Neural cell (in vitro differentiated cells): ENCODE results near the gene PAWR. TPM values are rescaled to one million over a fixed set of nuclear protein-coding genes. Genes with fewer than 3 reads are reported as not detected.

Source experiments
- H2AFZ ChIP-seq: fragments of 200-600, 300-800 bp; sonication (generic), shearing (Covaris generic); 2 replicates; pipeline ENCODE4 v1.6.0; 2014; ENCODE audit warnings: low read depth, mild to moderate bottlenecking, antibody characterized with exemption, low read length, moderate library complexity
- H3F3A ChIP-seq: fragments of 200-600 bp; shearing (Covaris generic); 2 replicates; pipeline ENCODE4 v1.6.1; 2016; ENCODE audit warnings: mild to moderate bottlenecking, moderate library complexity, mixed read lengths, antibody characterized with exemption, low read length; ENCODE audit not compliant: insufficient read depth, poor library complexity, severe bottlenecking
- H3K27ac ChIP-seq: fragments of 200-600, 300-800 bp; sonication (generic), shearing (Covaris generic); 2 replicates; pipeline ENCODE4 v1.5.1; 2014; ENCODE audit warnings: mild to moderate bottlenecking, low read length, moderate library complexity
- H3K27me3 ChIP-seq: fragments of 300-800, 200-600 bp; sonication (generic), shearing (Covaris generic); 2 replicates; pipeline ENCODE4 v1.6.0; 2014; ENCODE audit warnings: mild to moderate bottlenecking, low read depth, low read length, moderate library complexity; ENCODE audit not compliant: insufficient read depth
- H3K36me3 ChIP-seq: fragments of 300-800, 200-600 bp; sonication (generic), shearing (Covaris generic); 2 replicates; pipeline ENCODE4 v1.5.1; 2014; ENCODE audit warnings: mild to moderate bottlenecking, antibody characterized with exemption, low read length, moderate library complexity; ENCODE audit not compliant: insufficient read depth
- H3K4me2 ChIP-seq: fragments of 300-800, 200-600 bp; sonication (generic), shearing (Covaris generic); 2 replicates; pipeline ENCODE4 v1.6.0; 2014; ENCODE audit warnings: mild to moderate bottlenecking, low read length
- H3K4me3 ChIP-seq: fragments of 300-800, 200-600 bp; sonication (generic), shearing (Covaris generic); 2 replicates; pipeline ENCODE4 v1.5.1; 2014; ENCODE audit warnings: mild to moderate bottlenecking, low read length, moderate library complexity
- H3K79me2 ChIP-seq: fragments of 200-600 bp; shearing (Covaris generic); replicated peaks from 2 replicates; pipeline ENCODE4 v1.6.0; 2014; ENCODE audit warnings: mild to moderate bottlenecking, low read length, moderate library complexity; ENCODE audit not compliant: insufficient read depth
- H3K9ac ChIP-seq: fragments of 300-800, 200-600 bp; sonication (generic), shearing (Covaris generic); 2 replicates; pipeline ENCODE4 v1.6.1; 2016; ENCODE audit warnings: mild to moderate bottlenecking, low read length, mixed read lengths
- H3K9me2 ChIP-seq: fragments of 200-600 bp; shearing (Covaris generic); 2 replicates; pipeline ENCODE4 v1.6.1; 2016; ENCODE audit warnings: mild to moderate bottlenecking, low read length, mixed read lengths; ENCODE audit not compliant: insufficient read depth
- H3K9me3 ChIP-seq: fragments of 200-600, 300-800 bp; sonication (generic), shearing (Covaris generic); 2 replicates; pipeline ENCODE4 v1.6.1; 2016; ENCODE audit warnings: mild to moderate bottlenecking, mixed run types, low read length, moderate library complexity, mixed read lengths
- H4K20me1 ChIP-seq: fragments of 200-600 bp; shearing (Covaris generic); 2 replicates; pipeline ENCODE4 v1.6.1; 2016; ENCODE audit warnings: mild to moderate bottlenecking, mixed run types; ENCODE audit not compliant: insufficient read depth
- EP300 ChIP-seq: fragments of 450-650 bp; conservative IDR thresholded peaks from 2 replicates; pipeline ENCODE4 v1.6.1; 2014; ENCODE audit warnings: antibody characterized with exemption, mild to moderate bottlenecking, moderate library complexity; ENCODE audit not compliant: poor library complexity, severe bottlenecking
- EZH2 ChIP-seq: fragments of 200-600, 300-800 bp; shearing (Covaris generic), sonication (generic); IDR thresholded peaks from 2 replicates; pipeline ENCODE4 v1.6.1; 2014; ENCODE audit warnings: antibody characterized with exemption, low read length, borderline replicate concordance, mild to moderate bottlenecking; ENCODE audit not compliant: insufficient read depth, poor library complexity, severe bottlenecking
- MXI1 ChIP-seq: fragments of 450-650 bp; conservative IDR thresholded peaks from 2 replicates; pipeline ENCODE4 v1.6.1; 2014; ENCODE audit warnings: antibody characterized with exemption, mild to moderate bottlenecking; ENCODE audit not compliant: poor library complexity, severe bottlenecking
- POLR2AphosphoS5 ChIP-seq: IDR thresholded peaks from 2 replicates; pipeline ENCODE4 v1.6.1; 2012
- RAD21 ChIP-seq: fragments of 450-650 bp; conservative IDR thresholded peaks from 2 replicates; pipeline ENCODE4 v1.6.1; 2014; ENCODE audit warnings: antibody characterized with exemption, mild to moderate bottlenecking, moderate library complexity
- SMC3 ChIP-seq: fragments of 450-650 bp; conservative IDR thresholded peaks from 2 replicates; pipeline ENCODE4 v1.6.1; 2014; ENCODE audit warnings: antibody characterized with exemption, mild to moderate bottlenecking, moderate library complexity; ENCODE audit not compliant: poor library complexity
- TAF1 ChIP-seq: IDR thresholded peaks from 2 replicates; pipeline ENCODE4 v1.6.1; 2012; ENCODE audit warnings: low read depth
- polyA plus RNA-seq: library from polyadenylated mRNA; depleted of rRNA; stranded (reverse); fragments of >200 nt; gene quantifications from 2 replicates; pipeline ENCODE4 v1.2.3, GENCODE V29; 2014
- TF ChIP-seq, protein P1 (sequence below): IDR thresholded peaks from 2 replicates; pipeline ENCODE4 v1.6.1; 2012; ENCODE audit warnings: borderline replicate concordance
- TF ChIP-seq, protein P2 (sequence below): fragments of 450-650 bp; IDR thresholded peaks from 2 replicates; pipeline ENCODE4 v1.5.1; 2014; ENCODE audit warnings: antibody characterized with exemption, mild to moderate bottlenecking, moderate library complexity; ENCODE audit not compliant: poor library complexity, severe bottlenecking

PAWR gene
- polyA plus RNA-seq, 1 donor from 2014 or later, result 13.4 TPM

DNA sequence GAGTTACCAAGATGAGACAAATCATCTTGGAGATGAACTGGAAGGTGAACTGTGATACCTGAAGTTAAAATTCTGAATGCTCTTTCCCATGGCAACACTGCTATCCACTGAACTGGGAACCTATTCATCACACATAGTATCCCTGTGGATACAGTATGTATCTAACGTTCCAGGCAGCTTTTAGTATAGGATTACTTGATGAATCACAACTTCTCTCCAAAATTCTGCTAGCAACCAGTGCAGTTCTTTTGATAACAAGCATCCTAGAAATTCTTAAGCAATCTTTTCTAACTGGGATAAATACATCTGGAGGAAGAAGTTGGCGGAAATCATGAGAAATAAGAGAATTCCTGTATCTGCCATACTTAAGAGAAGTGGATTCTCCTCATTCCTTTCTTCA is 66.4 kb downstream of the PAWR start:
- H3K4me3 ChIP-seq, result no peak overlapping the region
- H4K20me1 ChIP-seq, result no peaks in the 10 kb centered on the region
- no peak overlapping the region for H2AFZ ChIP-seq
- no peak overlapping the region for H3K9ac ChIP-seq
- no peak for TF ChIP-seq EZH2
- TF ChIP-seq EP300, result no peak
- TF ChIP-seq, protein P1, sequence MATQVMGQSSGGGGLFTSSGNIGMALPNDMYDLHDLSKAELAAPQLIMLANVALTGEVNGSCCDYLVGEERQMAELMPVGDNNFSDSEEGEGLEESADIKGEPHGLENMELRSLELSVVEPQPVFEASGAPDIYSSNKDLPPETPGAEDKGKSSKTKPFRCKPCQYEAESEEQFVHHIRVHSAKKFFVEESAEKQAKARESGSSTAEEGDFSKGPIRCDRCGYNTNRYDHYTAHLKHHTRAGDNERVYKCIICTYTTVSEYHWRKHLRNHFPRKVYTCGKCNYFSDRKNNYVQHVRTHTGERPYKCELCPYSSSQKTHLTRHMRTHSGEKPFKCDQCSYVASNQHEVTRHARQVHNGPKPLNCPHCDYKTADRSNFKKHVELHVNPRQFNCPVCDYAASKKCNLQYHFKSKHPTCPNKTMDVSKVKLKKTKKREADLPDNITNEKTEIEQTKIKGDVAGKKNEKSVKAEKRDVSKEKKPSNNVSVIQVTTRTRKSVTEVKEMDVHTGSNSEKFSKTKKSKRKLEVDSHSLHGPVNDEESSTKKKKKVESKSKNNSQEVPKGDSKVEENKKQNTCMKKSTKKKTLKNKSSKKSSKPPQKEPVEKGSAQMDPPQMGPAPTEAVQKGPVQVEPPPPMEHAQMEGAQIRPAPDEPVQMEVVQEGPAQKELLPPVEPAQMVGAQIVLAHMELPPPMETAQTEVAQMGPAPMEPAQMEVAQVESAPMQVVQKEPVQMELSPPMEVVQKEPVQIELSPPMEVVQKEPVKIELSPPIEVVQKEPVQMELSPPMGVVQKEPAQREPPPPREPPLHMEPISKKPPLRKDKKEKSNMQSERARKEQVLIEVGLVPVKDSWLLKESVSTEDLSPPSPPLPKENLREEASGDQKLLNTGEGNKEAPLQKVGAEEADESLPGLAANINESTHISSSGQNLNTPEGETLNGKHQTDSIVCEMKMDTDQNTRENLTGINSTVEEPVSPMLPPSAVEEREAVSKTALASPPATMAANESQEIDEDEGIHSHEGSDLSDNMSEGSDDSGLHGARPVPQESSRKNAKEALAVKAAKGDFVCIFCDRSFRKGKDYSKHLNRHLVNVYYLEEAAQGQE, result no peak
- TF ChIP-seq RAD21, result no peak
- no peak for TF ChIP-seq MXI1
- TF ChIP-seq TAF1, result no peak
- no peak for TF ChIP-seq SMC3
- no peak for TF ChIP-seq POLR2AphosphoS5
- TF ChIP-seq, protein P2, sequence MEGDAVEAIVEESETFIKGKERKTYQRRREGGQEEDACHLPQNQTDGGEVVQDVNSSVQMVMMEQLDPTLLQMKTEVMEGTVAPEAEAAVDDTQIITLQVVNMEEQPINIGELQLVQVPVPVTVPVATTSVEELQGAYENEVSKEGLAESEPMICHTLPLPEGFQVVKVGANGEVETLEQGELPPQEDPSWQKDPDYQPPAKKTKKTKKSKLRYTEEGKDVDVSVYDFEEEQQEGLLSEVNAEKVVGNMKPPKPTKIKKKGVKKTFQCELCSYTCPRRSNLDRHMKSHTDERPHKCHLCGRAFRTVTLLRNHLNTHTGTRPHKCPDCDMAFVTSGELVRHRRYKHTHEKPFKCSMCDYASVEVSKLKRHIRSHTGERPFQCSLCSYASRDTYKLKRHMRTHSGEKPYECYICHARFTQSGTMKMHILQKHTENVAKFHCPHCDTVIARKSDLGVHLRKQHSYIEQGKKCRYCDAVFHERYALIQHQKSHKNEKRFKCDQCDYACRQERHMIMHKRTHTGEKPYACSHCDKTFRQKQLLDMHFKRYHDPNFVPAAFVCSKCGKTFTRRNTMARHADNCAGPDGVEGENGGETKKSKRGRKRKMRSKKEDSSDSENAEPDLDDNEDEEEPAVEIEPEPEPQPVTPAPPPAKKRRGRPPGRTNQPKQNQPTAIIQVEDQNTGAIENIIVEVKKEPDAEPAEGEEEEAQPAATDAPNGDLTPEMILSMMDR, result no peak
- H3K9me2 ChIP-seq, result no peaks in the 10 kb centered on the region
- H3K79me2 ChIP-seq, result peaks cover 4% of the 10 kb centered on the region
- no peak overlapping the region for H3K27ac ChIP-seq
- no peak overlapping the region for H3K4me2 ChIP-seq
- H3K9me3 ChIP-seq, result no peaks in the 10 kb centered on the region
- H3K36me3 ChIP-seq, result no peaks in the 10 kb centered on the region
- H3K27me3 ChIP-seq, result no peaks in the 10 kb centered on the region
- no peaks in the 10 kb centered on the region for H3F3A ChIP-seq

DNA sequence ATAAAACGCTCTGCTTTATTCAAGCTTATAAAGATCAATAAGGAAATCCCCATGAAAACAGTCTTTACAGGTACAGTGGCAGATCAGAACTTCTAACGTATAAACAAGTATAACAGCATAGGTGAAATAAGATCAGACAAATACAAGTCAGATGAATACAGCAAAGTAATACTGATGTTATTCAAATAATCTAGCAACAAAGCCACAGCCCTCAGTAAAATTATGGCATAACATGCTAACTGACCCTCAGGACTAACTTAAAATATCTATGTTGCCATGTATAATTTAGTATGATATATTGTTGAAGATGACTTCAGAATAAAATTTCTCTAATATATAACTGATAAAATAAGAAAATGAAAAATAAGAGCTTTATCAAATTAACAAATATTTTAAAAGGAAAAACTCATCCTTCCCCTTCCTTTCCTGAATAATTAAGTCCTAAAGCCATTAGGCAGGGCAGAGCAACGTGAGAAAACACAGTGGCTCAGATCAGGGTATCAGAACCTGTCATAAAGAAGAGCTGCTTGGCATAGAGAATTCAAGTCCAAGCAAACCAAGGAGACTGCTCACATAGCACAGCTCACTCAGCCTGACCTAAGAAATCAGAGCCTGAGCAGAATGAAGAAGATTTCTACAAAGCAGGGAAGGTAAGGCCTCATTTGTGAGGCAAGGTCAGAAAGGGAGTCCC is 70.7 kb downstream of the PAWR start:
- H3K79me2 ChIP-seq, result no peaks in the 10 kb centered on the region

More for the DNA sequence above, 70.7 kb downstream of the PAWR start:
- no peak overlapping the region for H3K9ac ChIP-seq
- H3K27ac ChIP-seq, result no peak overlapping the region
- no peaks in the 10 kb centered on the region for H4K20me1 ChIP-seq
- H3K36me3 ChIP-seq, result no peaks in the 10 kb centered on the region
- no peak overlapping the region for H2AFZ ChIP-seq
- H3K9me3 ChIP-seq, result no peaks in the 10 kb centered on the region
- no peak for TF ChIP-seq TAF1
- TF ChIP-seq, protein P1, result no peak
- H3K4me3 ChIP-seq, result no peak overlapping the region
- no peaks in the 10 kb centered on the region for H3K27me3 ChIP-seq
- no peaks in the 10 kb centered on the region for H3F3A ChIP-seq
- no peaks in the 10 kb centered on the region for H3K9me2 ChIP-seq
- H3K4me2 ChIP-seq, result no peak overlapping the region
